CD4-positive, alpha-beta memory T cell (primary cell): Measurements from ENCODE around the gene AARS1. TPM values are rescaled to one million over a fixed set of nuclear protein-coding genes. Genes with fewer than 3 reads are reported as not detected.
"Not testable (repeated sequence)": the region's sequence is repeated elsewhere in the genome, so short reads cannot be mapped to it uniquely, and the experiment has no call there.

Experiments used
- CTCF ChIA-PET: fragments of 350-600 bp; sonication (Branson Sonifier 250); formaldehyde crosslinking; loops from one replicate; lab custom pipeline; 2021; ENCODE audit warnings: inconsistent platforms; ENCODE audit not compliant: partially characterized antibody; lab: Charles Lee
- POLR2A ChIA-PET: fragments of 350-600 bp; sonication (Branson Sonifier 250); formaldehyde crosslinking; loops from one replicate; lab custom pipeline; 2021; ENCODE audit not compliant: partially characterized antibody; lab: Charles Lee
- DNase-seq, 5 donors: peaks; one replicate each; pipeline versions ENCODE4 v3.0.0 to v3.0.0-alpha.2; 2020 to 2022; ENCODE audit warnings: mixed read lengths in 1 of 5
- H3K27ac ChIP-seq: one replicate; pipeline ENCODE4 v1.7.0; 2013; ENCODE audit warnings: low read depth, low read length
- H3K27me3 ChIP-seq: 2 replicates; pipeline ENCODE4 v1.7.0; 2013; ENCODE audit warnings: mild to moderate bottlenecking, low read length, moderate library complexity; ENCODE audit not compliant: insufficient read depth
- H3K36me3 ChIP-seq: 2 replicates; pipeline ENCODE4 v1.7.0; 2013; ENCODE audit warnings: mild to moderate bottlenecking, low read length, moderate library complexity; ENCODE audit not compliant: insufficient read depth
- H3K4me1 ChIP-seq: 2 replicates; pipeline ENCODE4 v1.7.0; 2013; ENCODE audit warnings: mild to moderate bottlenecking, low read length, moderate library complexity; ENCODE audit not compliant: insufficient read depth
- H3K4me3 ChIP-seq, 2 donors: one replicate each; pipeline ENCODE4 v1.7.0; 2013; ENCODE audit warnings: low read length in 2 of 2, mild to moderate bottlenecking in 1 of 2
- H3K9me3 ChIP-seq, 2 donors: one replicate each; pipeline ENCODE4 v1.7.0; 2013; ENCODE audit warnings: low read length in 2 of 2, control low read depth in 1 of 2; ENCODE audit not compliant: control insufficient read depth in 1 of 2
- H3K27ac Mint-ChIP-seq, 7 donors: one replicate each; pipeline ENCODE4 v1.8.0; 2020 to 2021; ENCODE audit warnings: mixed read lengths in 7 of 7, mild to moderate bottlenecking in 6 of 7, inconsistent platforms in 3 of 7, moderate library complexity in 3 of 7
- H3K27me3 Mint-ChIP-seq, 2 donors: one replicate each; pipeline ENCODE4 v1.8.0; 2020 to 2021; ENCODE audit warnings: mixed read lengths in 2 of 2
- H3K36me3 Mint-ChIP-seq, 2 donors: one replicate each; pipeline ENCODE4 v1.8.0; 2020 to 2021; ENCODE audit warnings: mixed read lengths in 2 of 2, inconsistent platforms in 1 of 2, mild to moderate bottlenecking in 1 of 2
- H3K4me1 Mint-ChIP-seq, 4 donors: one replicate each; pipeline ENCODE4 v1.8.0; 2020 to 2021; ENCODE audit warnings: mixed read lengths in 4 of 4, mild to moderate bottlenecking in 1 of 4
- H3K4me3 Mint-ChIP-seq, 8 donors: one replicate each; pipeline ENCODE4 v1.8.0; 2020 to 2021; ENCODE audit warnings: mixed read lengths in 8 of 8, mild to moderate bottlenecking in 7 of 8, moderate library complexity in 6 of 8, inconsistent platforms in 3 of 8
- H3K9me3 Mint-ChIP-seq, 8 donors: one replicate each; pipeline ENCODE4 v1.8.0; 2020 to 2021; ENCODE audit warnings: mixed read lengths in 8 of 8, mild to moderate bottlenecking in 5 of 8, inconsistent platforms in 3 of 8, moderate library complexity in 1 of 8
- intact Hi-C: fragments of 100-400 bp; cut with micrococcal nuclease; formaldehyde crosslinking; loops from one replicate; pipeline ENCODE4 v1.15.1; 2023
- polyA plus RNA-seq, 2 donors: library from polyadenylated mRNA; unstranded; fragments of 300-500 nt; fragmentation: Illumina TruSeq; gene quantifications; one replicate each; pipeline ENCODE4 v1.2.3, GENCODE V29; 2021
- total RNA-seq, 2 experiments: library from RNA; stranded (reverse); gene quantifications; one replicate each; pipeline ENCODE4 v1.2.3, GENCODE V29; 2021

Gene AARS1
- total RNA-seq (100 to 1,000 TPM; 102 to 103 TPM), polyA plus RNA-seq (10 to 100 TPM; 22.6 to 37.5 TPM)

- CTCF ChIA-PET: interaction anchor here (0.6 to 2.7 kb wide), 7 partner anchors 10 to 225 kb away, joined by 3 to 13 read pairs (median 4); partner anchors contain the start of genes DDX19B and EXOSC6
- Histone ChIP-seq H3K27ac (peak within 1 kb of the TSS; percentile 87), H3K4me1 (peaks cover 10% of the 10 kb centered on the region), H3K4me3 (peak within 1 kb of the TSS; percentile 49 to 76), H3K9me3 (no peaks in the 10 kb centered on the region), H3K36me3 (no peaks in the 10 kb centered on the region), H3K27me3 (no peaks in the 10 kb centered on the region)
- H3K9me3 Mint-ChIP-seq: peaks cover 0 to 2% (median 0%) of the 10 kb centered on the region in 8 donors
- H3K36me3 Mint-ChIP-seq: peaks cover 0 to 7% of the 10 kb centered on the region in 2 donors
- POLR2A ChIA-PET: interaction anchor here (0.5 to 2.8 kb wide), 19 partner anchors 9 to 235 kb away, joined by 3 to 80 read pairs (median 6); partner anchors contain the start of genes COG4, DDX19A, DDX19B and EXOSC6
- intact Hi-C loops: loop anchor here (1.0 kb wide), 3 partner anchors 10 to 57 kb away; partner anchors contain the start of genes DDX19A, DDX19B and EXOSC6
- H3K4me3 Mint-ChIP-seq: peak within 1 kb of the TSS; percentile 96 to 99 (median 98)
- peaks cover 7 to 27% (median 20%) of the 10 kb centered on the region in 4 donors for H3K4me1 Mint-ChIP-seq
- peak; percentile 95 to 97 (median 96) for DNase-seq
- H3K27me3 Mint-ChIP-seq: no peaks in the 10 kb centered on the region
- H3K27ac Mint-ChIP-seq: peak within 1 kb of the TSS; percentile 90 to 99 (median 98)
These were observed at the start of gene AARS1 for GRCh38 chr16:70289229-70290094. Gene AARS1, minus strand, starts transcription at chr16:70289506. Its CDS starts 6,743 bp downstream, at chr16:70282763.

- CTCF ChIA-PET: interaction anchor here (1.2 kb wide), 1 partner anchor 12 kb away, joined by 4 read pairs; no protein-coding TSS in a partner anchor
- Histone ChIP-seq H3K4me3 (no peak overlapping the region), H3K36me3 (peaks cover 19% of the 10 kb centered on the region), H3K27me3 (no peaks in the 10 kb centered on the region), H3K9me3 (no peaks in the 10 kb centered on the region), H3K4me1 (no peaks in the 10 kb centered on the region), H3K27ac (no peak overlapping the region)
- peaks cover 0 to 2% (median 0%) of the 10 kb centered on the region in 4 donors for H3K4me1 Mint-ChIP-seq
- no peak for DNase-seq
- POLR2A ChIA-PET: interaction anchor here (0.7 kb wide), 1 partner anchor 9 kb away, joined by 3 read pairs; no protein-coding TSS in a partner anchor
- H3K36me3 Mint-ChIP-seq: peaks cover 20 to 23% of the 10 kb centered on the region in 2 donors
- no peak overlapping the region for H3K27ac Mint-ChIP-seq
- intact Hi-C loops: no loop called here
- no peaks in the 10 kb centered on the region for H3K9me3 Mint-ChIP-seq
- no peaks in the 10 kb centered on the region for H3K27me3 Mint-ChIP-seq
- no peak overlapping the region for H3K4me3 Mint-ChIP-seq
These were observed 48.5 kb upstream of the AARS1 start for GRCh38 chr16:70337814-70338213.

- H3K36me3 ChIP-seq: peaks cover 32% of the 10 kb centered on the region
- H3K27me3 Mint-ChIP-seq, H3K27ac ChIP-seq, H3K9me3 Mint-ChIP-seq, H3K4me1 ChIP-seq, POLR2A ChIA-PET, H3K4me3 ChIP-seq, H3K4me3 Mint-ChIP-seq, H3K27ac Mint-ChIP-seq, H3K4me1 Mint-ChIP-seq, DNase-seq, H3K27me3 ChIP-seq, H3K9me3 ChIP-seq, intact Hi-C loops: not testable (repeated sequence)
- H3K36me3 Mint-ChIP-seq: peaks cover 38 to 48% of the 10 kb centered on the region in 2 donors
- CTCF ChIA-PET: interaction anchor here (0.7 kb wide), 1 partner anchor 14 kb away, joined by 3 read pairs; the partner anchor contains the start of gene DDX19A
These were observed 43.4 kb upstream of the AARS1 start for GRCh38 chr16:70332728-70333127.

GRCh38 chr16:70331588-70332358 lies 42.5 kb upstream of the AARS1 start:
- DNase-seq: no peak
- no peak overlapping the region for H3K27ac ChIP-seq
- peaks cover 32% of the 10 kb centered on the region for H3K36me3 ChIP-seq
- H3K9me3 ChIP-seq: no peaks in the 10 kb centered on the region
- H3K9me3 Mint-ChIP-seq: no peaks in the 10 kb centered on the region
- H3K27ac Mint-ChIP-seq: peak overlapping the region in 2 of 7 donors; percentile 23 to 42
- H3K4me3 Mint-ChIP-seq: no peak overlapping the region
- peaks cover 38 to 48% of the 10 kb centered on the region in 2 donors for H3K36me3 Mint-ChIP-seq
- no peaks in the 10 kb centered on the region for H3K27me3 Mint-ChIP-seq
- H3K4me1 ChIP-seq: no peaks in the 10 kb centered on the region
- H3K4me3 ChIP-seq: no peak overlapping the region
- H3K4me1 Mint-ChIP-seq: no peaks in the 10 kb centered on the region
- intact Hi-C loops: loop anchor here (1.0 kb wide), 1 partner anchor 322 kb away; no protein-coding TSS in a partner anchor
- POLR2A ChIA-PET: interaction anchor here (1.7 kb wide), 1 partner anchor 15 kb away, joined by 5 read pairs; the partner anchor contains the start of gene DDX19A
- no peaks in the 10 kb centered on the region for H3K27me3 ChIP-seq
- CTCF ChIA-PET: interaction anchor here (0.6 to 1.6 kb wide), 7 partner anchors 8 to 321 kb away, joined by 3 to 8 read pairs (median 3); partner anchors contain the start of gene DDX19A

GRCh38 chr16:70331091-70331490 lies 41.8 kb upstream of the AARS1 start:
- intact Hi-C loops: loop anchor here (1.0 kb wide), 1 partner anchor 322 kb away; no protein-coding TSS in a partner anchor
- no peak for DNase-seq
- Mint-ChIP-seq H3K36me3 (peaks cover 39 to 46% of the 10 kb centered on the region in 2 donors), H3K27ac (no peak overlapping the region), H3K27me3 (no peaks in the 10 kb centered on the region), H3K9me3 (no peaks in the 10 kb centered on the region), H3K4me1 (no peaks in the 10 kb centered on the region), H3K4me3 (no peak overlapping the region)
- ChIA-PET POLR2A (interaction anchor here (1.7 kb wide), 1 partner anchor 16 kb away, joined by 5 read pairs; the partner anchor contains the start of gene DDX19A), CTCF (interaction anchor here (0.8 to 1.6 kb wide), 6 partner anchors 9 to 321 kb away, joined by 3 to 8 read pairs (median 3); no protein-coding TSS in a partner anchor)
- Histone ChIP-seq H3K27ac (no peak overlapping the region), H3K4me1 (no peaks in the 10 kb centered on the region), H3K4me3 (no peak overlapping the region), H3K9me3 (no peaks in the 10 kb centered on the region), H3K27me3 (no peaks in the 10 kb centered on the region), H3K36me3 (peaks cover 32% of the 10 kb centered on the region)

GRCh38 chr16:70324998-70325747 lies 35.9 kb upstream of the AARS1 start:
- ChIA-PET CTCF (interaction anchor here (1.2 to 1.5 kb wide), 2 partner anchors 13 to 74 kb away, joined by 4 to 6 read pairs; partner anchors contain the start of gene EXOSC6), POLR2A (interaction anchor here (1.6 kb wide), 1 partner anchor 21 kb away, joined by 5 read pairs; the partner anchor contains the start of gene DDX19A)
- H3K4me3 ChIP-seq: no peak overlapping the region
- no peaks in the 10 kb centered on the region for H3K27me3 ChIP-seq
- H3K9me3 Mint-ChIP-seq: no peaks in the 10 kb centered on the region
- peaks cover 29 to 34% of the 10 kb centered on the region in 2 donors for H3K36me3 Mint-ChIP-seq
- H3K27ac Mint-ChIP-seq: peak overlapping the region in 1 of 7 donors; percentile 19
- no peak overlapping the region for H3K27ac ChIP-seq
- no peak for DNase-seq
- no peaks in the 10 kb centered on the region for H3K9me3 ChIP-seq
- intact Hi-C loops: no loop called here
- H3K4me1 ChIP-seq: no peaks in the 10 kb centered on the region
- H3K4me3 Mint-ChIP-seq: no peak overlapping the region
- no peaks in the 10 kb centered on the region for H3K27me3 Mint-ChIP-seq
- no peaks in the 10 kb centered on the region for H3K4me1 Mint-ChIP-seq
- H3K36me3 ChIP-seq: peaks cover 30% of the 10 kb centered on the region
